Measurements from ENCODE around the gene MIOX. TPM values are rescaled to one million over a fixed set of nuclear protein-coding genes. Genes with fewer than 3 reads are reported as not detected.

Gene MIOX
- total and polyA plus RNA-seq, 2 of the 13 experiments (the other 11 are each of a cell fraction or from before 2014, with no cell fraction given) = 1.5 to 2.9 TPM

- TF ChIP-seq REPIN1 (CRISPR knock-in tag; IDR thresholded peaks at IDR 0.05; ENCODE audit: borderline replicate concordance, low read depth) (peak; percentile 71; the same call in 1 of the 2 replicates), SIX4 (CRISPR knock-in tag; IDR thresholded peaks at IDR 0.05) (no peak), RFX3 (CRISPR knock-in tag; IDR thresholded peaks at IDR 0.05) (no peak), HCFC1 (IDR thresholded peaks at IDR 0.05; ENCODE audit: low read depth, low read length) (peak; percentile 34; the same call in 1 of the 2 replicates), TFE3 (CRISPR knock-in tag; IDR thresholded peaks at IDR 0.05) (peak; percentile 84), KDM4B (CRISPR knock-in tag; IDR thresholded peaks at IDR 0.05) (no peak; the same call in 1 of the 2 replicates), LBX2 (CRISPR knock-in tag; IDR thresholded peaks at IDR 0.05; ENCODE audit: borderline replicate concordance) (0 out of 2 replicates have a peak, but pooled peaks have one; percentile 76), ZNF773 (CRISPR knock-in tag; IDR thresholded peaks at IDR 0.05; ENCODE audit: borderline replicate concordance) (peak; percentile 58; the same call in 1 of the 2 replicates), ZFP36L2 (CRISPR knock-in tag; IDR thresholded peaks at IDR 0.05) (no peak), ZNF142 (CRISPR knock-in tag; IDR thresholded peaks at IDR 0.05) (no peak), KAT8 (CRISPR knock-in tag; IDR thresholded peaks at IDR 0.05) (peak; percentile 85), DMTF1 (CRISPR knock-in tag; IDR thresholded peaks at IDR 0.05) (no peak), DPF2 (CRISPR knock-in tag; IDR thresholded peaks at IDR 0.05; ENCODE audit: borderline replicate concordance, low read depth) (no peak), MLX (CRISPR knock-in tag; IDR thresholded peaks at IDR 0.05) (peak; percentile 56; the same call in 1 of the 2 replicates), ZNF589 (CRISPR knock-in tag; conservative IDR thresholded peaks at IDR 0.05) (peak; percentile 67; the same call in 1 of the 2 replicates), GZF1 (CRISPR knock-in tag; IDR thresholded peaks at IDR 0.05) (0 out of 2 replicates have a peak, but pooled peaks have one; percentile 33), HOXA3 (CRISPR knock-in tag; IDR thresholded peaks at IDR 0.05) (peak; percentile 72; the same call in 1 of the 2 replicates), GTF3A (CRISPR knock-in tag; conservative IDR thresholded peaks at IDR 0.05) (no peak), GLI4 (CRISPR knock-in tag; IDR thresholded peaks at IDR 0.05; ENCODE audit: borderline replicate concordance) (0 out of 2 replicates have a peak, but pooled peaks have one; percentile 39)
Measured at GRCh38 chr22:50525104-50525857, 38.6 kb downstream of the MIOX start, which contains the start of gene SCO2 (continued).
